Nucleus accumbens (tissue), 56 donors: ENCODE results near the gene EGFL6.
"Not testable (repeated sequence)": the region's sequence is repeated elsewhere in the genome, so short reads cannot be mapped to it uniquely, and the experiment has no call there.

ENCODE experiments used
- DNase-seq, 56 donors: peaks; one replicate each; lab custom pipeline; 2025; lab: John Stamatoyannopoulos, UW

EGFL6 gene

GRCh38 chrX:13649838-13650237 is 80.4 kb downstream of the EGFL6 start:
- DNase-seq = no peak

GRCh38 chrX:13650318-13650717 is 80.9 kb downstream of the EGFL6 start:
- no peak for DNase-seq

GRCh38 chrX:13651150-13651549 is 81.7 kb downstream of the EGFL6 start:
- DNase-seq = no peak

GRCh38 chrX:13652287-13652793 is 82.9 kb downstream of the EGFL6 start:
- no peak for DNase-seq

GRCh38 chrX:13652850-13653693 is 83.7 kb downstream of the EGFL6 start, which contains the start of gene TCEANC:
TSS of gene TCEANC (plus strand) at chrX:13653141. CDS start at chrX:13662509, 9,368 bp downstream.
- peak; percentile 19 to 96 (median 88) for DNase-seq

- no peak for DNase-seq
Measured at GRCh38 chrX:13654116-13654515, 84.7 kb downstream of the EGFL6 start.

- no peak for DNase-seq
Measured at GRCh38 chrX:13655674-13656073, 86.3 kb downstream of the EGFL6 start.

- DNase-seq = peak in 2 of 56 donors; percentile 0 to 1
Measured at GRCh38 chrX:13658602-13659001, 89.2 kb downstream of the EGFL6 start.

- no peak for DNase-seq
Measured at GRCh38 chrX:13659063-13659462, 89.7 kb downstream of the EGFL6 start.

GRCh38 chrX:13661735-13662288 is 92.4 kb downstream of the EGFL6 start:
- DNase-seq = no peak

- DNase-seq = no peak
Measured at GRCh38 chrX:13662355-13662791, 93.0 kb downstream of the EGFL6 start.

GRCh38 chrX:13664020-13664419 is 94.6 kb downstream of the EGFL6 start:
- DNase-seq = no peak

GRCh38 chrX:13666836-13667235 is 97.4 kb downstream of the EGFL6 start:
- DNase-seq = peak in 43 of 56 donors; percentile 0 to 68 (median 22)

GRCh38 chrX:13667919-13668318 is 98.5 kb downstream of the EGFL6 start:
- no peak for DNase-seq

GRCh38 chrX:13669246-13669737 is 99.9 kb downstream of the EGFL6 start:
- DNase-seq = no peak

GRCh38 chrX:13669755-13670154 is 100.4 kb downstream of the EGFL6 start:
- DNase-seq = not testable (repeated sequence)

GRCh38 chrX:13670197-13670596 is 100.8 kb downstream of the EGFL6 start:
- no peak for DNase-seq

GRCh38 chrX:13673016-13673415 is 103.6 kb downstream of the EGFL6 start:
- no peak for DNase-seq

GRCh38 chrX:13676885-13677284 is 107.5 kb downstream of the EGFL6 start:
- DNase-seq = no peak

GRCh38 chrX:13679700-13680099 is 110.3 kb downstream of the EGFL6 start:
- DNase-seq = not testable (repeated sequence)

- no peak for DNase-seq
Measured at GRCh38 chrX:13681595-13681994, 112.2 kb downstream of the EGFL6 start.
